ENCODE measurements around the gene BPIFB3. TPM values are rescaled to one million over a fixed set of nuclear protein-coding genes. Genes with fewer than 3 reads are reported as not detected.

BPIFB3 gene
- total RNA-seq, 1 experiment from 2014 or later = not detected

DNA sequence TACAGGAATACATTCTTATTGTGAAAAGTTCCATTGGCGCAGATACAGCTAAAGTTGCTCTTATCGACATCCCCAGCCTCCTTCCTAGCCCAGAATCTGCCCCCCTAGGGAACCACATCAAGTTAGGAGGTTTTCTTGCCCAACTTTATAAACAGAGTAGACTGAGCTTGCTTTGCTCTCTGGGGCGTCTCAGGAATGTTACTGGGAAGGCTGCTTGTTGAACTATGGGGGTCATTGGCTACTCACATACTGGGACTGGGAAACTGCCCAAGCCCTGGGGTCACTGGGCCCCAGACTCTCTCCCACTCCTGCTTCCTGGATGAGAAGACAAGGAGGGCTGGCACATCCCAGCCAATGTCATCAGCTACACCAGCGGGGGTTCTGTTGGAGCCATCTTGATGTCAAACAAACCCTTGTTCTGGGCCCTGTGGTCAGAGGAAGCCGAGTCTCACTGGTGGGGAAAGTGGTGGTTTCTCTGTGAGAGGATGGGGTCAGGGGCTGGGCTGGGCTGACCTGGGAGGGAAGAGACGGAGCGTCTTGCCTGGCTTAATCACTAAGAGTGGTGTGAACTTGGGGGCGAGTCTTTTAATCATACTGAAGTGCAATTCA, 51.7 kb downstream of the BPIFB3 start:
- DNase-seq (ENCODE audit: low spot score) = no peak
- H3K4me3 Mint-ChIP-seq = no peak overlapping the region
- TF ChIP-seq RELA (CRISPR knock-in tag; IDR thresholded peaks at IDR 0.05; ENCODE audit: borderline replicate concordance) (no peak), SMAD4 (CRISPR knock-in tag; IDR thresholded peaks at IDR 0.05) (no peak), NR2C2 (CRISPR knock-in tag; IDR thresholded peaks at IDR 0.05) (no peak), ZBTB43 (CRISPR knock-in tag; IDR thresholded peaks at IDR 0.05) (no peak), CREM (CRISPR knock-in tag; IDR thresholded peaks at IDR 0.05) (no peak), NFATC4 (CRISPR knock-in tag; IDR thresholded peaks at IDR 0.05) (no peak), ZNF671 (CRISPR knock-in tag; IDR thresholded peaks at IDR 0.05) (no peak), E2F5 (CRISPR knock-in tag; IDR thresholded peaks at IDR 0.05) (no peak), USF2 (CRISPR knock-in tag; IDR thresholded peaks at IDR 0.05) (no peak), GTF2I (CRISPR knock-in tag; conservative IDR thresholded peaks at IDR 0.05) (no peak), ATF3 (CRISPR knock-in tag; conservative IDR thresholded peaks at IDR 0.05) (no peak)
- TF ChIP-seq, protein P1, sequence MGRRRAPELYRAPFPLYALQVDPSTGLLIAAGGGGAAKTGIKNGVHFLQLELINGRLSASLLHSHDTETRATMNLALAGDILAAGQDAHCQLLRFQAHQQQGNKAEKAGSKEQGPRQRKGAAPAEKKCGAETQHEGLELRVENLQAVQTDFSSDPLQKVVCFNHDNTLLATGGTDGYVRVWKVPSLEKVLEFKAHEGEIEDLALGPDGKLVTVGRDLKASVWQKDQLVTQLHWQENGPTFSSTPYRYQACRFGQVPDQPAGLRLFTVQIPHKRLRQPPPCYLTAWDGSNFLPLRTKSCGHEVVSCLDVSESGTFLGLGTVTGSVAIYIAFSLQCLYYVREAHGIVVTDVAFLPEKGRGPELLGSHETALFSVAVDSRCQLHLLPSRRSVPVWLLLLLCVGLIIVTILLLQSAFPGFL (CRISPR knock-in tag; IDR thresholded peaks at IDR 0.05; ENCODE audit: borderline replicate concordance) = no peak
- TF ChIP-seq, protein P2, sequence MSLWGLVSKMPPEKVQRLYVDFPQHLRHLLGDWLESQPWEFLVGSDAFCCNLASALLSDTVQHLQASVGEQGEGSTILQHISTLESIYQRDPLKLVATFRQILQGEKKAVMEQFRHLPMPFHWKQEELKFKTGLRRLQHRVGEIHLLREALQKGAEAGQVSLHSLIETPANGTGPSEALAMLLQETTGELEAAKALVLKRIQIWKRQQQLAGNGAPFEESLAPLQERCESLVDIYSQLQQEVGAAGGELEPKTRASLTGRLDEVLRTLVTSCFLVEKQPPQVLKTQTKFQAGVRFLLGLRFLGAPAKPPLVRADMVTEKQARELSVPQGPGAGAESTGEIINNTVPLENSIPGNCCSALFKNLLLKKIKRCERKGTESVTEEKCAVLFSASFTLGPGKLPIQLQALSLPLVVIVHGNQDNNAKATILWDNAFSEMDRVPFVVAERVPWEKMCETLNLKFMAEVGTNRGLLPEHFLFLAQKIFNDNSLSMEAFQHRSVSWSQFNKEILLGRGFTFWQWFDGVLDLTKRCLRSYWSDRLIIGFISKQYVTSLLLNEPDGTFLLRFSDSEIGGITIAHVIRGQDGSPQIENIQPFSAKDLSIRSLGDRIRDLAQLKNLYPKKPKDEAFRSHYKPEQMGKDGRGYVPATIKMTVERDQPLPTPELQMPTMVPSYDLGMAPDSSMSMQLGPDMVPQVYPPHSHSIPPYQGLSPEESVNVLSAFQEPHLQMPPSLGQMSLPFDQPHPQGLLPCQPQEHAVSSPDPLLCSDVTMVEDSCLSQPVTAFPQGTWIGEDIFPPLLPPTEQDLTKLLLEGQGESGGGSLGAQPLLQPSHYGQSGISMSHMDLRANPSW (CRISPR knock-in tag; conservative IDR thresholded peaks at IDR 0.05; ENCODE audit: low read depth) = no peak
- TF ChIP-seq, protein P3, sequence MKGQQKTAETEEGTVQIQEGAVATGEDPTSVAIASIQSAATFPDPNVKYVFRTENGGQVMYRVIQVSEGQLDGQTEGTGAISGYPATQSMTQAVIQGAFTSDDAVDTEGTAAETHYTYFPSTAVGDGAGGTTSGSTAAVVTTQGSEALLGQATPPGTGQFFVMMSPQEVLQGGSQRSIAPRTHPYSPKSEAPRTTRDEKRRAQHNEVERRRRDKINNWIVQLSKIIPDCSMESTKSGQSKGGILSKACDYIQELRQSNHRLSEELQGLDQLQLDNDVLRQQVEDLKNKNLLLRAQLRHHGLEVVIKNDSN (CRISPR knock-in tag; IDR thresholded peaks at IDR 0.05) = no peak
- TF ChIP-seq, protein P4, sequence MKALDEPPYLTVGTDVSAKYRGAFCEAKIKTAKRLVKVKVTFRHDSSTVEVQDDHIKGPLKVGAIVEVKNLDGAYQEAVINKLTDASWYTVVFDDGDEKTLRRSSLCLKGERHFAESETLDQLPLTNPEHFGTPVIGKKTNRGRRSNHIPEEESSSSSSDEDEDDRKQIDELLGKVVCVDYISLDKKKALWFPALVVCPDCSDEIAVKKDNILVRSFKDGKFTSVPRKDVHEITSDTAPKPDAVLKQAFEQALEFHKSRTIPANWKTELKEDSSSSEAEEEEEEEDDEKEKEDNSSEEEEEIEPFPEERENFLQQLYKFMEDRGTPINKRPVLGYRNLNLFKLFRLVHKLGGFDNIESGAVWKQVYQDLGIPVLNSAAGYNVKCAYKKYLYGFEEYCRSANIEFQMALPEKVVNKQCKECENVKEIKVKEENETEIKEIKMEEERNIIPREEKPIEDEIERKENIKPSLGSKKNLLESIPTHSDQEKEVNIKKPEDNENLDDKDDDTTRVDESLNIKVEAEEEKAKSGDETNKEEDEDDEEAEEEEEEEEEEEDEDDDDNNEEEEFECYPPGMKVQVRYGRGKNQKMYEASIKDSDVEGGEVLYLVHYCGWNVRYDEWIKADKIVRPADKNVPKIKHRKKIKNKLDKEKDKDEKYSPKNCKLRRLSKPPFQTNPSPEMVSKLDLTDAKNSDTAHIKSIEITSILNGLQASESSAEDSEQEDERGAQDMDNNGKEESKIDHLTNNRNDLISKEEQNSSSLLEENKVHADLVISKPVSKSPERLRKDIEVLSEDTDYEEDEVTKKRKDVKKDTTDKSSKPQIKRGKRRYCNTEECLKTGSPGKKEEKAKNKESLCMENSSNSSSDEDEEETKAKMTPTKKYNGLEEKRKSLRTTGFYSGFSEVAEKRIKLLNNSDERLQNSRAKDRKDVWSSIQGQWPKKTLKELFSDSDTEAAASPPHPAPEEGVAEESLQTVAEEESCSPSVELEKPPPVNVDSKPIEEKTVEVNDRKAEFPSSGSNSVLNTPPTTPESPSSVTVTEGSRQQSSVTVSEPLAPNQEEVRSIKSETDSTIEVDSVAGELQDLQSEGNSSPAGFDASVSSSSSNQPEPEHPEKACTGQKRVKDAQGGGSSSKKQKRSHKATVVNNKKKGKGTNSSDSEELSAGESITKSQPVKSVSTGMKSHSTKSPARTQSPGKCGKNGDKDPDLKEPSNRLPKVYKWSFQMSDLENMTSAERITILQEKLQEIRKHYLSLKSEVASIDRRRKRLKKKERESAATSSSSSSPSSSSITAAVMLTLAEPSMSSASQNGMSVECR (CRISPR knock-in tag; IDR thresholded peaks at IDR 0.05; ENCODE audit: borderline replicate concordance) = no peak
- POLR2A ChIA-PET = no interaction called here
- no peaks in the 10 kb centered on the region for H3K36me3 Mint-ChIP-seq
- CTCF ChIA-PET = interaction anchor here (1.5 to 2.9 kb wide), 3 partner anchors 9 to 157 kb away, joined by 4 to 10 read pairs (median 4); no protein-coding TSS in a partner anchor
- ATAC-seq = no peak
- H3K4me1 Mint-ChIP-seq = peaks cover 15% of the 10 kb centered on the region
- no peaks in the 10 kb centered on the region; the same call in 1 of the 2 replicates for H3K27me3 Mint-ChIP-seq (ENCODE audit: low read depth)
- no peak overlapping the region for H3K27ac Mint-ChIP-seq
- no peaks in the 10 kb centered on the region for H3K9me3 Mint-ChIP-seq

Measured in WTC11 (cell line).